HepG2 (cell line): ENCODE data around the gene R3HDM1. TPM values are rescaled to one million over a fixed set of nuclear protein-coding genes. Genes with fewer than 3 reads are reported as not detected.

ENCODE experiments used
- AGO2 ChIP-seq: fragments of 200-400 bp; formaldehyde crosslinking; optimal IDR thresholded peaks from 2 replicates; pipeline ENCODE3; 2017; ENCODE audit warnings: mild to moderate bottlenecking, low read depth, low read length, moderate library complexity
- CBX2 ChIP-seq, 2 experiments: fragments of 200-600 bp in 1 of 2; sonication (generic); formaldehyde crosslinking in 1 of 2; IDR thresholded peaks; 2 replicates each; pipeline versions ENCODE4 v1.7.0 to v1.8.1; 2018 to 2022; ENCODE audit warnings: low read depth in 2 of 2, low read length in 1 of 2, mild to moderate bottlenecking in 1 of 2, missing genetic modification reagents in 1 of 2
- FOSL1 ChIP-seq: sonication (generic); formaldehyde crosslinking; IDR thresholded peaks from 2 replicates; pipeline ENCODE4 v1.9.0; 2021; ENCODE audit warnings: missing genetic modification reagents, borderline replicate concordance
- KDM1A ChIP-seq: IDR thresholded peaks from 2 replicates; pipeline ENCODE4 v1.6.1; 2016; ENCODE audit warnings: missing compliant biosample characterization
- KIAA2018 ChIP-seq: sonication (generic); formaldehyde crosslinking; IDR thresholded peaks from 2 replicates; pipeline ENCODE4 v1.5.0; 2020; ENCODE audit warnings: mild to moderate bottlenecking, missing genetic modification reagents, borderline replicate concordance
- KLF12 ChIP-seq: sonication (generic); formaldehyde crosslinking; IDR thresholded peaks from 2 replicates; pipeline ENCODE4 v1.4.0; 2020; ENCODE audit warnings: missing genetic modification reagents, borderline replicate concordance
- MAFK ChIP-seq, 2 experiments: IDR thresholded peaks in 1 of 2; conservative IDR thresholded peaks in 1 of 2; 2 replicates each; pipeline ENCODE4 v1.6.1; 2011; ENCODE audit warnings: improper control_type of control experiment in 2 of 2, low read length in 2 of 2
- MIER2 ChIP-seq: IDR thresholded peaks from 2 replicates; pipeline ENCODE4 v1.6.1; 2016; ENCODE audit warnings: missing biosample characterization, missing genetic modification reagents
- MXI1 ChIP-seq: IDR thresholded peaks from 3 replicates; pipeline ENCODE4 v1.6.1; 2012; ENCODE audit warnings: low read depth, low read length, inconsistent platforms, borderline replicate concordance
- RELA ChIP-seq: sonication (generic); formaldehyde crosslinking; IDR thresholded peaks from 2 replicates; pipeline ENCODE4 v1.4.0; 2020; ENCODE audit warnings: missing genetic modification reagents
- SAP130 ChIP-seq: IDR thresholded peaks from 2 replicates; pipeline ENCODE4 v1.6.1; 2016; ENCODE audit warnings: low read depth
- SNAI1 ChIP-seq: sonication (generic); formaldehyde crosslinking; IDR thresholded peaks from 2 replicates; pipeline ENCODE4 v1.5.0; 2020; ENCODE audit warnings: mild to moderate bottlenecking, missing genetic modification reagents, borderline replicate concordance
- SPEN ChIP-seq: sonication (generic); formaldehyde crosslinking; IDR thresholded peaks from 2 replicates; pipeline ENCODE4 v1.5.1; 2020; ENCODE audit warnings: low read depth, mild to moderate bottlenecking, missing genetic modification reagents
- SRY ChIP-seq: sonication (generic); formaldehyde crosslinking; IDR thresholded peaks from 2 replicates; pipeline ENCODE4 v1.8.0; 2022; ENCODE audit warnings: mild to moderate bottlenecking, missing genetic modification reagents
- TFAP4 ChIP-seq: sonication (generic); IDR thresholded peaks from 2 replicates; pipeline ENCODE4 v1.6.1; 2016; ENCODE audit warnings: low read depth, borderline replicate concordance
- TFDP1 ChIP-seq: IDR thresholded peaks from 2 replicates; pipeline ENCODE4 v1.6.1; 2016; ENCODE audit warnings: missing compliant biosample characterization, missing genetic modification reagents, borderline replicate concordance
- THYN1 ChIP-seq: sonication (generic); formaldehyde crosslinking; IDR thresholded peaks from 2 replicates; pipeline ENCODE4 v1.8.1; 2023; ENCODE audit warnings: low read depth, mild to moderate bottlenecking, moderate library complexity, missing genetic modification reagents, borderline replicate concordance
- ZC3H4 ChIP-seq: sonication (generic); formaldehyde crosslinking; IDR thresholded peaks from 2 replicates; pipeline ENCODE4 v1.4.0; 2020; ENCODE audit warnings: missing genetic modification reagents, borderline replicate concordance
- ZNF547 ChIP-seq: sonication (generic); formaldehyde crosslinking; IDR thresholded peaks from 2 replicates; pipeline ENCODE4 v1.5.1; 2020; ENCODE audit warnings: mild to moderate bottlenecking, missing genetic modification reagents
- ZNF564 ChIP-seq: sonication (generic); formaldehyde crosslinking; IDR thresholded peaks from 2 replicates; pipeline ENCODE4 v1.8.1; 2023; ENCODE audit warnings: mild to moderate bottlenecking, missing genetic modification reagents
- ZNF768 ChIP-seq: sonication (generic); formaldehyde crosslinking; IDR thresholded peaks from 2 replicates; pipeline ENCODE4 v1.4.0; 2020; ENCODE audit warnings: missing genetic modification reagents
- polyA plus RNA-seq, 8 experiments: library from polyadenylated mRNA; depleted of rRNA in 3 of 8; stranded (reverse) in 7 of 8; unstranded in 1 of 8; fragments of >200 nt; fragmentation: Illumina TruSeq in 4 of 8; extraction: Trizol in 4 of 8; gene quantifications; 2 replicates each; pipeline versions ENCODE4 v1.2.1 to v1.2.3, GENCODE V29; 2011 to 2016; ENCODE audit warnings: low read depth in 4 of 8, missing spikeins in 1 of 8, mixed read lengths in 1 of 8; ENCODE audit not compliant: insufficient read depth in 1 of 8
- total RNA-seq, 5 experiments: library from RNA; depleted of rRNA; stranded (reverse); fragments of >200 nt; fragmentation: Illumina TruSeq; extraction: Trizol; gene quantifications; 2 replicates each; pipeline ENCODE4 v1.2.3, GENCODE V29; 2016; ENCODE audit warnings: low read depth in 1 of 5

The R3HDM1 gene
- total and polyA plus RNA-seq, 2 of the 13 experiments (the other 11 are each of a cell fraction or from before 2014, with no cell fraction given): 15.7 to 54.3 TPM

GRCh38 chr2:135742325-135742757 lies 211.1 kb downstream of the R3HDM1 start (continued):
- no peak for TF ChIP-seq FOSL1 (CRISPR knock-in tag)
- TF ChIP-seq SAP130 (CRISPR knock-in tag): peak; percentile 61
- 0 out of 2 replicates have a peak, but pooled peaks have one; percentile 21 for TF ChIP-seq ZNF564
- peak; percentile 36; the same call in 1 of the 2 replicates for TF ChIP-seq TFAP4
- no peak for TF ChIP-seq THYN1
- TF ChIP-seq ZC3H4 (CRISPR knock-in tag): peak; percentile 85; the same call in 1 of the 2 replicates
- 0 out of 2 replicates have a peak, but pooled peaks have one; percentile 8 for TF ChIP-seq ZNF547 (CRISPR knock-in tag)
- no peak for TF ChIP-seq KLF12 (CRISPR knock-in tag)
- no peak for TF ChIP-seq SPEN
- TF ChIP-seq KIAA2018 (CRISPR knock-in tag): no peak
- TF ChIP-seq CBX2 (IDR thresholded peaks at IDR 0.05; ENCODE audit: low read depth, low read length): no peak
- TF ChIP-seq CBX2 (CRISPR knock-in tag; IDR thresholded peaks at IDR 0.05; ENCODE audit: low read depth): no peak
- TF ChIP-seq SNAI1: 0 out of 2 replicates have a peak, but pooled peaks have one; percentile 64
- peak; percentile 71 for TF ChIP-seq AGO2
- peak; percentile 56 to 60 for TF ChIP-seq MAFK (conservative IDR thresholded peaks at IDR 0.05 in 1 of 2, IDR thresholded peaks at IDR 0.05 in 1 of 2; ENCODE audit: low read length in 2 of 2)
- no peak for TF ChIP-seq KDM1A (CRISPR knock-in tag)
- no peak; the same call in 1 of the 2 replicates for TF ChIP-seq SRY
- TF ChIP-seq MIER2: no peak
- TF ChIP-seq MXI1: no peak
- TF ChIP-seq RELA (CRISPR knock-in tag): 0 out of 2 replicates have a peak, but pooled peaks have one; percentile 28
- no peak; the same call in 1 of the 2 replicates for TF ChIP-seq ZNF768 (CRISPR knock-in tag)
- TF ChIP-seq TFDP1 (CRISPR knock-in tag): 0 out of 2 replicates have a peak, but pooled peaks have one; percentile 15
